GM12874 (cell line): ENCODE results near the gene CD3D.

Source experiments
- CTCF ChIP-seq: IDR thresholded peaks from 2 replicates; pipeline ENCODE4 v1.5.1; 2011; ENCODE audit warnings: low read depth, mild to moderate bottlenecking, control low read depth, low read length, moderate library complexity; ENCODE audit not compliant: insufficient read depth

CD3D gene

GRCh38 chr11:118301600-118302195 is 40.8 kb downstream of the CD3D start:
- TF ChIP-seq CTCF: no peak

GRCh38 chr11:118295815-118296454 is 46.6 kb downstream of the CD3D start:
- TF ChIP-seq CTCF: peak; percentile 52

DNA sequence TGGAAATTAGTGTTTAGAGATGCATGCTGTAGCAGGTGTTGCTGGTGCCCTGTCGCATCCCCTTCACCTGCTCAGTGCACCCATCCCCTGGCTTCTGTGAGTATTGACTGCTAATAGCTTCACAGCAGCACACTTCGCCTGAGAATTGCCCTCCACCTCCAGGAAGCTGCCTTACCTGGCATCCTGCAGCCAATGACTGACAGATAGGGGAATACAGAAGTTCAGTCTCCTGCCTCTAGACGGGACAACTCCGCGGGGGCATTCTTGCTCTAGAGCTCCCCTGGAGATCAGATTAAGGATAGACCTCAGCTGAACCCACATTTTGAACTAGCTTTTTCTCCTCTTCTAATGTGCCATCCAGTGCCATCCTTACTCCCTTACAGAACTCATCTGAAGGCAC is 47.3 kb downstream of the CD3D start:
- no peak for TF ChIP-seq CTCF

GRCh38 chr11:118294053-118294452 is 48.5 kb downstream of the CD3D start:
- no peak for TF ChIP-seq CTCF

DNA sequence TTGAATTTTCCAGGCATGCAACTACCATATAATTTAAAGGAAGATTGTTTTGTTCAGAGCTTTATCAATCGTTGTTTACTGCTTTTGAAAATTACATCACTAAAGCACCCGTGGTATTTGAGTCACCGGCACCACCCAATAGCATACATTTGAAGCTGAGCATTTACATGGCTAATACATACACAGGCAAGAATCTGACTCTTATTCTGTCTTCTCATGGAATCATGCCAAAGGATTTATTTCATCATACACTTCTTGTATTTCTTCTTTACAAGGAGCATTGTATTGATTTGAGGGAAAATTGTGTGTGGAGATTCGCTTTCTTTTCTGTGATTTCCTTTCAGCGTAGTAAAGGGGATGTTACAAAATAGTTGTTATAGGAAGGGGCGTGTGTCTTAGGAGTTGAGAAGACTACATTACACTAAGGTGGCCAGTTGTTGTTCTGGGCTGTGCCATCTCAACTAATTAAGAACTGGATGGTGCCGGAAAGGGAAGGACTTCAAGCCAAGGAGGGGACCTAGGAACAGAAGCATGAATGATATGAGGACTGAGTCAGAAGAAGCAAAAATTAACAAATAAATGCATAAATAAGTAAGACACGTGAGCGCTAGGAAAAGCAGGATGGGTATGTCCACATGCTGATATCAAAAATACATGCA is 50.9 kb downstream of the CD3D start:
- no peak for TF ChIP-seq CTCF

- TF ChIP-seq CTCF: peak; percentile 23
Measured at GRCh38 chr11:118290923-118291322, 51.6 kb downstream of the CD3D start.

DNA sequence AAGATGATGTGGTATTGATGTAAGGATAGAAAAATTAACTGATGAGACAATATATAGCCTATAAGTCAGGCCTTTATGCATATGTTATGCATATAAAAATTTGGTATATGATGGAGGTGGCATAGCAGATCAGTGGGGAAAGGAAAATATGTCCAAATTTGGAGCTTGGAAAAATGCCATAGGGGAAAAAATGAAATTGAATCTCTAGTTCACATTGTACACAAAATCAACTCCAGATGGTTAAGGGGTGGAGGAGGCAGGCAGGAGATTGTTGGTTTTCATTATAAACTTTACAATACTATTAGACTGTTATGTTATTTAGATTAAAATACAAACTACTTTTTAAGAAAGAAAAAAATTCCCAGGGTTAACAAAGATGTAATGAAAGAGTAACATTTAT is 53.1 kb downstream of the CD3D start:
- TF ChIP-seq CTCF: no peak
